Uterus (tissue), 2 donors: ENCODE measurements around the gene LDHAL6B.

Source experiments
- CTCF ChIP-seq, 4 experiments: fragments of 200-600 bp in 2 of 4; fragments of 450-650 bp in 2 of 4; sonication (generic) in 2 of 4; IDR thresholded peaks; one replicate each; pipeline ENCODE4 v1.5.1; 2016 to 2019; ENCODE audit warnings: antibody characterized with exemption in 4 of 4, mild to moderate bottlenecking in 2 of 4, moderate library complexity in 1 of 4
- POLR2A ChIP-seq, 2 donors: fragments of 450-650 bp; IDR thresholded peaks; one replicate each; pipeline ENCODE4 v1.6.1; 2016; ENCODE audit warnings: antibody characterized with exemption in 2 of 2, mild to moderate bottlenecking in 1 of 2, moderate library complexity in 1 of 2

GRCh38 chr15:59243622-59244021 is 37.0 kb downstream of the LDHAL6B start:
- TF ChIP-seq CTCF (IDR thresholded peaks at IDR 0.05), result no peak
- TF ChIP-seq POLR2A (IDR thresholded peaks at IDR 0.05), result no peak
